Psoas muscle (tissue), 8 donors: ENCODE data around the gene MAPK6. TPM values are rescaled to one million over a fixed set of nuclear protein-coding genes. Genes with fewer than 3 reads are reported as not detected.

Experiments used
- ATAC-seq, 4 donors: fragments of 200-7000 bp; cut with Tn5 transposase; one replicate each; pipeline ENCODE4 v1.9.1; 2020; ENCODE audit warnings: moderate library complexity in 3 of 4, mild to moderate bottlenecking in 2 of 4
- DNase-seq, 2 donors: peaks; one replicate each; pipeline ENCODE4 v3.0.0-alpha.2; 2020
- H3K27ac ChIP-seq: fragments of 200-600 bp; one replicate; pipeline ENCODE4 v1.8.0; 2022
- H3K27me3 ChIP-seq, 3 donors: fragments of 200-600 bp in 1 of 3; one replicate each; pipeline versions ENCODE4 v1.6.1 to v1.8.0; 2013 to 2022; ENCODE audit warnings: low read length in 2 of 3, mild to moderate bottlenecking in 2 of 3, moderate library complexity in 1 of 3; ENCODE audit not compliant: insufficient read depth in 3 of 3
- H3K36me3 ChIP-seq, 2 donors: fragments of 200-600 bp in 1 of 2; one replicate each; pipeline versions ENCODE4 v1.6.1 to v1.8.0; 2013 to 2022; ENCODE audit warnings: low read depth in 1 of 2, mild to moderate bottlenecking in 1 of 2, moderate library complexity in 1 of 2; ENCODE audit not compliant: insufficient read depth in 1 of 2
- H3K4me1 ChIP-seq: fragments of 200-600 bp; one replicate; pipeline ENCODE4 v1.8.0; 2022
- H3K4me3 ChIP-seq: fragments of 200-600 bp; one replicate; pipeline ENCODE4 v1.8.0; 2022; ENCODE audit warnings: mild to moderate bottlenecking
- H3K9me3 ChIP-seq: fragments of 200-600 bp; one replicate; pipeline ENCODE4 v1.8.0; 2022
- WGBS, 3 donors: extraction: QIAGEN DNeasy Blood & Tissue Kit; methylation state at CpG; one replicate each; pipeline versions ENCODE4 v1.1.6 to v1.1.7; 2013; 5-methylcytosine and 5-hydroxymethylcytosine counted together
- intact Hi-C, 2 donors: fragments of 100-400 bp; cut with DNase I; formaldehyde crosslinking; loops; one replicate each; pipeline versions ENCODE4 v1.11.0 to v1.14.2; 2022
- polyA plus RNA-seq, 3 donors: library from polyadenylated mRNA; stranded (reverse); fragments of 200-250 nt; gene quantifications; one replicate each; pipeline ENCODE4 v1.2.3, GENCODE V29; 2013
- total RNA-seq, 4 donors: library from RNA; stranded (reverse); fragmentation: NEBNext Ultra II Directional in 2 of 4; extraction: Animal tissue kit (Norgen Biotek cat#: 25700) in 2 of 4; gene quantifications; one replicate each; pipeline versions ENCODE4 v1.2.1 to v1.2.4, GENCODE V29; 2021 to 2023
- TF ChIP-seq, protein P1 (sequence below): fragments of 200-600 bp; IDR thresholded peaks from one replicate; pipeline ENCODE4 v1.8.0; 2022; ENCODE audit warnings: antibody characterized with exemption
- donor health status: healthy with polysubstance abuse.
- donor health status: DM: no; HTN: no; CAD: no; lungs with moderate emphysema.
- donor health status: Bipolar disorder and iron deficiency.
- donor health status: healthy.
- donor health status: DM: yes; HTN: yes; CAD: no.
- donor health status: DM: no; HTN: no; CAD: no.
- donor health status: DM: no; HTN: no; CAD: no.
- donor health status: DM: yes; HTN: yes; CAD: no.

MAPK6 gene
- total and polyA plus RNA-seq, 7 donors: 21.1 to 62.7 (median 48.5) TPM

GRCh38 chr15:52068004-52068615 lies 49.1 kb downstream of the MAPK6 start:
- WGBS, 3 donors: 79 to 86% (median 83%) methylated on average over 2 of the region's 2 CpGs
- no peaks in the 10 kb centered on the region for H3K9me3 ChIP-seq
- no peak for ATAC-seq

GRCh38 chr15:52069559-52069958 lies 50.5 kb downstream of the MAPK6 start:
- no peaks in the 10 kb centered on the region for H3K4me1 ChIP-seq
- intact Hi-C loops: no loop called here
- no peak for ATAC-seq
- no peaks in the 10 kb centered on the region for H3K9me3 ChIP-seq
- no peaks in the 10 kb centered on the region for H3K27me3 ChIP-seq
- 84 to 88% (median 86%) methylated on average over 5 of the region's 5 CpGs for WGBS, 3 donors
- H3K4me3 ChIP-seq: no peak overlapping the region
- peaks cover 0 to 18% of the 10 kb centered on the region in 2 donors for H3K36me3 ChIP-seq
- TF ChIP-seq, protein P1, sequence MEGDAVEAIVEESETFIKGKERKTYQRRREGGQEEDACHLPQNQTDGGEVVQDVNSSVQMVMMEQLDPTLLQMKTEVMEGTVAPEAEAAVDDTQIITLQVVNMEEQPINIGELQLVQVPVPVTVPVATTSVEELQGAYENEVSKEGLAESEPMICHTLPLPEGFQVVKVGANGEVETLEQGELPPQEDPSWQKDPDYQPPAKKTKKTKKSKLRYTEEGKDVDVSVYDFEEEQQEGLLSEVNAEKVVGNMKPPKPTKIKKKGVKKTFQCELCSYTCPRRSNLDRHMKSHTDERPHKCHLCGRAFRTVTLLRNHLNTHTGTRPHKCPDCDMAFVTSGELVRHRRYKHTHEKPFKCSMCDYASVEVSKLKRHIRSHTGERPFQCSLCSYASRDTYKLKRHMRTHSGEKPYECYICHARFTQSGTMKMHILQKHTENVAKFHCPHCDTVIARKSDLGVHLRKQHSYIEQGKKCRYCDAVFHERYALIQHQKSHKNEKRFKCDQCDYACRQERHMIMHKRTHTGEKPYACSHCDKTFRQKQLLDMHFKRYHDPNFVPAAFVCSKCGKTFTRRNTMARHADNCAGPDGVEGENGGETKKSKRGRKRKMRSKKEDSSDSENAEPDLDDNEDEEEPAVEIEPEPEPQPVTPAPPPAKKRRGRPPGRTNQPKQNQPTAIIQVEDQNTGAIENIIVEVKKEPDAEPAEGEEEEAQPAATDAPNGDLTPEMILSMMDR: no peak
- DNase-seq: no peak
- no peak overlapping the region for H3K27ac ChIP-seq

More at GRCh38 chr15:52068004-52068615, 49.1 kb downstream of the MAPK6 start:
- no peak for DNase-seq
- Histone ChIP-seq H3K4me3 (no peak overlapping the region), H3K36me3 (peaks cover 0 to 33% of the 10 kb centered on the region in 2 donors), H3K27me3 (no peaks in the 10 kb centered on the region), H3K4me1 (no peaks in the 10 kb centered on the region), H3K27ac (no peak overlapping the region)
- TF ChIP-seq, protein P1: no peak
- intact Hi-C loops: no loop called here

GRCh38 chr15:52071570-52071969 lies 52.6 kb downstream of the MAPK6 start:
- H3K9me3 ChIP-seq: no peaks in the 10 kb centered on the region
- no peak overlapping the region for H3K4me3 ChIP-seq
- WGBS, 3 donors: 72 to 86% (median 78%) methylated on average over 10 of the region's 10 CpGs
- H3K36me3 ChIP-seq: no peaks in the 10 kb centered on the region
- DNase-seq: no peak
- H3K4me1 ChIP-seq: no peaks in the 10 kb centered on the region
- H3K27ac ChIP-seq: no peak overlapping the region
- intact Hi-C loops: loop anchor here in 1 of 2 donors (10.0 kb wide), 2 partner anchors 47 to 187 kb away; no protein-coding TSS in a partner anchor
- TF ChIP-seq, protein P1: no peak
- no peaks in the 10 kb centered on the region for H3K27me3 ChIP-seq
- ATAC-seq: peak; percentile 59 to 90 (median 81)

DNA sequence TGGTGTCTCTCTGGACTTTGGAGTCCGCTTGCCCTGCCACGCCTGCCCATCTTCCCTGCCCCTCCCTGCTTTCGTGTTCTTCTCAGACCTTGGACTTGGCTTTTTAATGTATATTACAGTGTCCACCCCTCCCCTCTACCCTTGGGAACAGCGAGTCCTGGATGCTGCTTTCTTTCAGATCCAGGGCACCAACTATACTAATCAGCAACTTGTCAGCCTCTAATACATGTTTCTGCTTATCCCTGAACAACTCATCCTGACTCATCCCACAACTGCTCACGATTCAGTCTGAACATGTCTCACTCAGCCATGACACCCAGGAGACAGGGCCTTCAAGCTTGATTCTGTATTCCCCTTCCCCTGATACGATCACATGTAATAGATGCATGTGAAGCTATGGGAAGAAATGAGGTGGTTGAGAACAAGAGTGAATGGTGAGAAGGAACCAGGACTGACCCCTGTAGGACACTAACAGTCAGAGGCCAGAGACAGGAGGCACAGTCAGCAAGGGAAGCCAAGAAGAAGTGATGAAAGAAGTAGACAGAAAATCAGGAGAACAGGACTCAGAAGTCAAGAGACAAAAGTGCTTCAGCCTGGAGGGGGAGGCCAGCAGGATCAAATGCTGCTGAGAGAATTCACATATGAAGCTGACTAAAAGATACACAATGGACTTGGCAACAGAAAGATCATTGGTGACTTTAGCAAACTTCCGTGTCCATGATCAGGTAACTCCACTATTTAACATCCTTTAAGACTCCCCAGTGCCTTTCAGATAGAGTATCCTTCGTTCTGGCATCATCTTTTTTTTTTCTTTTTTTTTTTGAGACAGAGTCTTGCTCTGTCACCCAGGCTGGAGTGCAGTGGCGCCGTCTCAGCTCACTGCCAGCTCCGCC lies 58.1 kb downstream of the MAPK6 start:
- 82 to 88% (median 86%) methylated on average over 11 of the region's 11 CpGs for WGBS, 3 donors
- TF ChIP-seq, protein P1: no peak
- ATAC-seq (no peak), DNase-seq (no peak)
- no peak overlapping the region for H3K4me3 ChIP-seq
- H3K4me1 ChIP-seq: no peaks in the 10 kb centered on the region
- H3K9me3 ChIP-seq: no peaks in the 10 kb centered on the region
- no peaks in the 10 kb centered on the region for H3K27me3 ChIP-seq
- no peak overlapping the region for H3K27ac ChIP-seq
- H3K36me3 ChIP-seq: no peaks in the 10 kb centered on the region
- intact Hi-C loops: loop anchor here (5.0 to 10.0 kb wide), 5 partner anchors 52 to 192 kb away; partner anchors contain the start of gene LEO1 (in 1 of the 2)
